IMR-90 (cell line): ENCODE data around the gene CDK5RAP2. TPM values are rescaled to one million over a fixed set of nuclear protein-coding genes. Genes with fewer than 3 reads are reported as not detected.

Source experiments
- ATAC-seq: fragments of 200-7000 bp; cut with Tn5 transposase; 2 replicates; pipeline ENCODE4 v1.9.1; 2020; ENCODE audit warnings: low read depth, mild to moderate bottlenecking, moderate library complexity
- BruUV-seq: library from RNA; stranded (reverse); fragments of 400-500 nt; replicated peaks from 2 replicates; lab custom pipeline; 2021; lab: Mats Ljungman, UMichigan
- CTCF ChIA-PET: fragments of 300-600 bp; formaldehyde crosslinking; extraction: SDS; loops from one replicate; lab custom pipeline; 2021; ENCODE audit warnings: antibody characterized with exemption; lab: Yijun Ruan, JAX
- POLR2A ChIA-PET: fragments of 300-600 bp; sonication (Branson Sonifier 250); formaldehyde crosslinking; loops from one replicate; lab custom pipeline; 2022; ENCODE audit warnings: antibody characterized with exemption; ENCODE audit not compliant: unreplicated experiment; lab: Charles Lee
- DNase-seq: peaks from one replicate; pipeline ENCODE4 v3.0.0; 2013
- H2AFZ ChIP-seq: replicated peaks from 2 replicates; pipeline ENCODE3; 2013; ENCODE audit warnings: low read length, mild to moderate bottlenecking; ENCODE audit not compliant: poor library complexity
- H2AK5ac ChIP-seq: 2 replicates; pipeline ENCODE4 v1.6.1; 2013; ENCODE audit warnings: low read depth, low read length, inconsistent platforms
- H2AK9ac ChIP-seq: replicated peaks from 2 replicates; pipeline ENCODE3; 2013; ENCODE audit warnings: mild to moderate bottlenecking, low read depth, low read length, moderate library complexity; ENCODE audit not compliant: poor library complexity
- H2BK120ac ChIP-seq: 2 replicates; pipeline ENCODE4 v1.6.1; 2013; ENCODE audit warnings: low read depth, low read length, inconsistent platforms
- H2BK15ac ChIP-seq: 3 replicates; pipeline ENCODE4 v1.6.1; 2013; ENCODE audit warnings: low read depth, low read length, inconsistent platforms
- H2BK20ac ChIP-seq: 2 replicates; pipeline ENCODE4 v1.6.1; 2013; ENCODE audit warnings: low read depth, mild to moderate bottlenecking, inconsistent platforms, low read length, moderate library complexity
- H2BK5ac ChIP-seq: 2 replicates; pipeline ENCODE4 v1.6.1; 2013; ENCODE audit warnings: mild to moderate bottlenecking, low read depth, low read length, inconsistent platforms; ENCODE audit not compliant: poor library complexity, severe bottlenecking
- H3K14ac ChIP-seq: replicated peaks from 2 replicates; pipeline ENCODE4 v1.6.1; 2013; ENCODE audit warnings: low read depth, low read length, inconsistent platforms
- H3K18ac ChIP-seq: 2 replicates; pipeline ENCODE4 v1.6.1; 2013; ENCODE audit warnings: low read depth, low read length, control low read depth
- H3K23ac ChIP-seq: 2 replicates; pipeline ENCODE4 v1.6.1; 2013; ENCODE audit warnings: low read depth, low read length, inconsistent platforms
- H3K27ac ChIP-seq: 2 replicates; pipeline ENCODE4 v1.5.1; 2013; ENCODE audit warnings: mild to moderate bottlenecking, control low read depth, low read length; ENCODE audit not compliant: insufficient read depth
- H3K27me3 ChIP-seq: 2 replicates; pipeline ENCODE4 v1.6.1; 2013; ENCODE audit warnings: low read length; ENCODE audit not compliant: control insufficient read depth, insufficient read depth
- H3K36me3 ChIP-seq: 2 replicates; pipeline ENCODE4 v1.6.1; 2013; ENCODE audit warnings: low read length, mixed read lengths; ENCODE audit not compliant: control insufficient read depth, insufficient read depth
- H3K4ac ChIP-seq: 2 replicates; pipeline ENCODE4 v1.6.1; 2013; ENCODE audit warnings: low read depth, low read length, inconsistent platforms
- H3K4me1 ChIP-seq: 2 replicates; pipeline ENCODE4 v1.6.1; 2013; ENCODE audit warnings: low read length, mixed read lengths; ENCODE audit not compliant: control insufficient read depth, insufficient read depth
- H3K4me2 ChIP-seq: 2 replicates; pipeline ENCODE4 v1.6.1; 2013; ENCODE audit warnings: low read depth, mild to moderate bottlenecking, control low read depth, low read length, moderate library complexity
- H3K4me3 ChIP-seq: 2 replicates; pipeline ENCODE4 v1.5.1; 2013; ENCODE audit warnings: low read depth, mild to moderate bottlenecking, control low read depth, low read length, moderate library complexity; ENCODE audit not compliant: insufficient read depth
- H3K56ac ChIP-seq: 2 replicates; pipeline ENCODE4 v1.6.1; 2013; ENCODE audit warnings: low read length, inconsistent platforms; ENCODE audit not compliant: insufficient read depth; ENCODE audit errors: extremely low read depth
- H3K79me1 ChIP-seq, 2 experiments: 2 replicates each; pipeline ENCODE4 v1.6.1; 2013; ENCODE audit warnings: low read length in 2 of 2, inconsistent platforms in 1 of 2, low read depth in 1 of 2
- H3K9ac ChIP-seq: 2 replicates; pipeline ENCODE4 v1.6.1; 2013; ENCODE audit warnings: low read depth, low read length, control low read depth
- H3K9me1 ChIP-seq: 2 replicates; pipeline ENCODE4 v1.6.1; 2013; ENCODE audit warnings: low read length, inconsistent platforms; ENCODE audit not compliant: insufficient read depth
- H3K9me3 ChIP-seq: 2 replicates; pipeline ENCODE4 v1.6.1; 2013; ENCODE audit warnings: low read length; ENCODE audit not compliant: control insufficient read depth, insufficient read depth
- H4K20me1 ChIP-seq: 2 replicates; pipeline ENCODE4 v1.6.1; 2013; ENCODE audit warnings: low read length, inconsistent platforms; ENCODE audit not compliant: insufficient read depth
- H4K5ac ChIP-seq: 2 replicates; pipeline ENCODE4 v1.6.1; 2013; ENCODE audit warnings: mild to moderate bottlenecking, low read depth, low read length, control low read depth
- H4K8ac ChIP-seq, 2 experiments: 2 replicates each; pipeline ENCODE4 v1.6.1; 2013; ENCODE audit warnings: low read depth in 2 of 2, low read length in 2 of 2, control low read depth in 1 of 2, inconsistent platforms in 1 of 2
- H4K91ac ChIP-seq: 2 replicates; pipeline ENCODE4 v1.6.1; 2013; ENCODE audit warnings: low read depth, low read length, inconsistent platforms; ENCODE audit not compliant: insufficient read depth
- BHLHE40 ChIP-seq: fragments of 150-350 bp; IDR thresholded peaks from 2 replicates; pipeline ENCODE4 v1.6.1; 2016; ENCODE audit warnings: mild to moderate bottlenecking, low read depth, low read length
- CEBPB ChIP-seq: IDR thresholded peaks from 2 replicates; pipeline ENCODE4 v1.6.1; 2012; ENCODE audit warnings: low read depth, low read length, improper control_type of control experiment
- FOS ChIP-seq: fragments of 150-350 bp; IDR thresholded peaks from 2 replicates; pipeline ENCODE4 v1.6.1; 2016; ENCODE audit warnings: low read depth, low read length
- MXI1 ChIP-seq: IDR thresholded peaks from 2 replicates; pipeline ENCODE4 v1.6.1; 2012; ENCODE audit warnings: low read depth, mild to moderate bottlenecking, low read length, moderate library complexity, borderline replicate concordance
- NFE2L2 ChIP-seq: fragments of 150-350 bp; IDR thresholded peaks from 2 replicates; pipeline ENCODE4 v1.6.1; 2016; ENCODE audit warnings: low read depth, mild to moderate bottlenecking, low read length
- RAD21 ChIP-seq: IDR thresholded peaks from 2 replicates; pipeline ENCODE4 v1.6.1; 2012; ENCODE audit warnings: low read length, improper control_type of control experiment
- RCOR1 ChIP-seq: IDR thresholded peaks from 2 replicates; pipeline ENCODE4 v1.6.1; 2012; ENCODE audit warnings: mild to moderate bottlenecking, low read length, improper control_type of control experiment; ENCODE audit not compliant: insufficient replicate concordance
- RFX5 ChIP-seq: IDR thresholded peaks from 2 replicates; pipeline ENCODE4 v1.8.0; 2012; ENCODE audit warnings: low read depth, mild to moderate bottlenecking, low read length, moderate library complexity
- WGBS, 2 experiments: methylation state at CpG; one replicate each; pipeline versions ENCODE4 v1.1.5 to v1.1.7; 2013; ENCODE audit warnings: missing lambda C conversion rate in 2 of 2; ENCODE audit not compliant: insufficient read length in 1 of 2; ENCODE audit errors: extremely low coverage in 2 of 2; 5-methylcytosine and 5-hydroxymethylcytosine counted together
- dilution Hi-C: fragments of 300-500 bp; cut with HindIII; formaldehyde crosslinking; loops from one replicate; pipeline ENCODE4 v1.14.3; 2018; ENCODE audit warnings: low sequenced_read_pairs; ENCODE audit not compliant: unreplicated experiment
- in situ Hi-C: fragments of 300-500 bp; cut with MboI; formaldehyde crosslinking; loops from 3 replicates; pipeline ENCODE4 v1.14.3; 2019; ENCODE audit warnings: low sequenced_read_pairs, inconsistent platforms, mixed read lengths
- intact Hi-C: fragments of 100-400 bp; cut with micrococcal nuclease; formaldehyde crosslinking; loops from 2 replicates; pipeline ENCODE4 v1.10.0; 2022
- polyA plus RNA-seq, 3 experiments: library from polyadenylated mRNA; depleted of rRNA; stranded (reverse); fragments of >200 nt; gene quantifications; 2 replicates each; pipeline ENCODE4 v1.2.3, GENCODE V29; 2012; ENCODE audit warnings: low replicate concordance in 1 of 3
- total RNA-seq: library from RNA; depleted of rRNA; stranded (reverse); fragments of >200 nt; gene quantifications from 2 replicates; pipeline ENCODE4 v1.2.3, GENCODE V29; 2012
- TF ChIP-seq, protein P1 (sequence below): fragments of 150-350 bp; IDR thresholded peaks from 2 replicates; pipeline ENCODE4 v1.6.1; 2017; ENCODE audit warnings: mild to moderate bottlenecking, antibody characterized with exemption, low read length, low read depth
- TF ChIP-seq, protein P2 (sequence below): fragments of 150-350 bp; IDR thresholded peaks from 2 replicates; pipeline ENCODE4 v1.6.1; 2016; ENCODE audit warnings: low read depth, mild to moderate bottlenecking, low read length, moderate library complexity, borderline replicate concordance

The CDK5RAP2 gene
- total and polyA plus RNA-seq, 2 of the 4 experiments (the other 2 are of a cell fraction) = 29.5 to 31.7 TPM

DNA sequence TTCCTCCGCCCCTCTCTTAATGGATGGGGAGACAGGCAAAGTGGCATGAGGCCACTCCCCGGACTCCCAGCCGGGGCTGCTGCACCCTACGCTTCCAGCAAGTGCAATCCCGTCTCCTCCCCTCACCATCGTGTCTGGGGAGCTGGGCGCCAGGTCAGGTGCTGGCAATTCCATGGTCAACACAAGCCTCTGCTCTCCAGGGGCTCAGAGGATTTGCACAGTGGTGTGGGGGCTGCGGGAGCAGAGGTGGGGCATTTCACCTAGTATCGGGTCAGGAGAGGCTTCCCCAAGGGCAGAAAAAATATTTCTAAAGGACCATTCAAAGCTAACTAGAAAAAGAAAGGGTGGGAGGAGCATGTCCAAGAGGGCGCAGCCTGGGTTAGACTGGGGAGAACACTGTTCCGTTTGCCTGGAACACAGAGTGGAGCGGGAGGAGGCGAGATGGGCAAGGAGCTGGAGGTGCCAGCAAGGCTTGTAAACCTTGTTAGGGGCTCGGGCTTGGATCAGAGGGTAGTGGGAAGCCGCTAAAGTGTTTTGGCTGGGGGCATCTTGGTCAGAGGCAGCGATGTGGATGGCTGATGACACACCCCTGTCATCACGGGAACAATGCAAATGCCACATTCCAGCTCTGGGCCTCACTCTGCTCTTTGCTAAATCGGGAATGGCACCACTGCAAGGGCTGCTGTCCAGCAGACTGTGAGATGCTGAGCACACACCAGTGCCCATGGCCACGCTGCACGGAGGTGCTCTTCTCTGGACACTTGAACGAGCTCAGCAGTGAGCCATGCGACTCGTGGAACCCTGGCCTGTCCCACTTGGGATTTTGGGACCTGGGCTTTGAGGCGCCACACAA is 191.7 kb downstream of the CDK5RAP2 start:
- peaks cover 26% of the 10 kb centered on the region; the same call in 1 of the 2 replicates for H3K36me3 ChIP-seq
- H3K4me1 ChIP-seq = peaks cover 8% of the 10 kb centered on the region; the same call in 1 of the 2 replicates
- H2AFZ ChIP-seq = no peak overlapping the region
- no peak overlapping the region for H4K5ac ChIP-seq
- H4K91ac ChIP-seq = no peak overlapping the region
- H3K56ac ChIP-seq = no peak overlapping the region
- H3K9me1 ChIP-seq = peaks cover 5% of the 10 kb centered on the region
- H3K4me2 ChIP-seq = no peak overlapping the region
- no peak overlapping the region for H2AK5ac ChIP-seq
- no peak overlapping the region for H3K27ac ChIP-seq
- dilution Hi-C loops = no loop called here
- no peak for ATAC-seq
- H2BK5ac ChIP-seq = no peak overlapping the region
- H2BK20ac ChIP-seq = no peak overlapping the region
- ChIA-PET CTCF (interaction anchor here (2.0 kb wide), 1 partner anchor 89 kb away, joined by 5 read pairs; no protein-coding TSS in a partner anchor), POLR2A (no interaction called here)
- WGBS, 2 experiments = 94% methylated on average over 11 of the region's 24 CpGs; no CpG with 5 or more reads in 1 of the 2 experiments
- H3K79me1 ChIP-seq = no peaks in the 10 kb centered on the region
- no peak overlapping the region for H3K18ac ChIP-seq
- no peak overlapping the region for H2BK15ac ChIP-seq
- intact Hi-C loops = no loop called here
- no peaks in the 10 kb centered on the region for H3K9me3 ChIP-seq
- no peaks in the 10 kb centered on the region for H4K20me1 ChIP-seq
- H2AK9ac ChIP-seq = no peak overlapping the region
- no peak overlapping the region for H2BK120ac ChIP-seq
- TF ChIP-seq NFE2L2 (no peak), RAD21 (no peak), BHLHE40 (no peak), MXI1 (no peak), RFX5 (no peak), RCOR1 (no peak), FOS (no peak), CEBPB (no peak)
- TF ChIP-seq, protein P1, sequence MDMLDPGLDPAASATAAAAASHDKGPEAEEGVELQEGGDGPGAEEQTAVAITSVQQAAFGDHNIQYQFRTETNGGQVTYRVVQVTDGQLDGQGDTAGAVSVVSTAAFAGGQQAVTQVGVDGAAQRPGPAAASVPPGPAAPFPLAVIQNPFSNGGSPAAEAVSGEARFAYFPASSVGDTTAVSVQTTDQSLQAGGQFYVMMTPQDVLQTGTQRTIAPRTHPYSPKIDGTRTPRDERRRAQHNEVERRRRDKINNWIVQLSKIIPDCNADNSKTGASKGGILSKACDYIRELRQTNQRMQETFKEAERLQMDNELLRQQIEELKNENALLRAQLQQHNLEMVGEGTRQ = no peak
- TF ChIP-seq, protein P2, sequence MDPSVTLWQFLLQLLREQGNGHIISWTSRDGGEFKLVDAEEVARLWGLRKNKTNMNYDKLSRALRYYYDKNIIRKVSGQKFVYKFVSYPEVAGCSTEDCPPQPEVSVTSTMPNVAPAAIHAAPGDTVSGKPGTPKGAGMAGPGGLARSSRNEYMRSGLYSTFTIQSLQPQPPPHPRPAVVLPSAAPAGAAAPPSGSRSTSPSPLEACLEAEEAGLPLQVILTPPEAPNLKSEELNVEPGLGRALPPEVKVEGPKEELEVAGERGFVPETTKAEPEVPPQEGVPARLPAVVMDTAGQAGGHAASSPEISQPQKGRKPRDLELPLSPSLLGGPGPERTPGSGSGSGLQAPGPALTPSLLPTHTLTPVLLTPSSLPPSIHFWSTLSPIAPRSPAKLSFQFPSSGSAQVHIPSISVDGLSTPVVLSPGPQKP = no peak
- in situ Hi-C loops = no loop called here
- H3K23ac ChIP-seq = no peak overlapping the region
- no peak overlapping the region for H4K8ac ChIP-seq
- no peak overlapping the region for H3K14ac ChIP-seq
- no peak overlapping the region for H3K4me3 ChIP-seq
- DNase-seq = no peak
- no peak overlapping the region for H3K9ac ChIP-seq
- no TSS peak for BruUV-seq
- H3K4ac ChIP-seq = no peak overlapping the region
- H3K27me3 ChIP-seq = no peaks in the 10 kb centered on the region
